Posterior vena cava (tissue), 2 donors: ENCODE measurements around the gene P2RX7. TPM values are rescaled to one million over a fixed set of nuclear protein-coding genes. Genes with fewer than 3 reads are reported as not detected.
"Not testable (repeated sequence)": the region's sequence is repeated elsewhere in the genome, so short reads cannot be mapped to it uniquely, and the experiment has no call there.

Experiments used
- DNase-seq: peaks from one replicate; pipeline ENCODE4 v3.0.0-alpha.2; 2020; ENCODE audit warnings: low spot score
- intact Hi-C, 2 donors: fragments of 100-400 bp; cut with DNase I; formaldehyde crosslinking; loops; one replicate each; pipeline versions ENCODE4 v1.14.1 to v1.14.2; 2022 to 2023
- total RNA-seq, 2 donors: library from RNA; stranded (reverse); fragmentation: NEBNext Ultra II Directional; extraction: Animal tissue kit (Norgen Biotek cat#: 25700); gene quantifications; one replicate each; pipeline ENCODE4 v1.2.1, GENCODE V29; 2021
- donor health status: DM: yes; HTN: yes; CAD: no.
- donor health status: DM: yes; HTN: yes; CAD: no.

The P2RX7 gene
- total RNA-seq, 2 donors from 2014 or later, result 4.5 to 5.0 TPM

DNA sequence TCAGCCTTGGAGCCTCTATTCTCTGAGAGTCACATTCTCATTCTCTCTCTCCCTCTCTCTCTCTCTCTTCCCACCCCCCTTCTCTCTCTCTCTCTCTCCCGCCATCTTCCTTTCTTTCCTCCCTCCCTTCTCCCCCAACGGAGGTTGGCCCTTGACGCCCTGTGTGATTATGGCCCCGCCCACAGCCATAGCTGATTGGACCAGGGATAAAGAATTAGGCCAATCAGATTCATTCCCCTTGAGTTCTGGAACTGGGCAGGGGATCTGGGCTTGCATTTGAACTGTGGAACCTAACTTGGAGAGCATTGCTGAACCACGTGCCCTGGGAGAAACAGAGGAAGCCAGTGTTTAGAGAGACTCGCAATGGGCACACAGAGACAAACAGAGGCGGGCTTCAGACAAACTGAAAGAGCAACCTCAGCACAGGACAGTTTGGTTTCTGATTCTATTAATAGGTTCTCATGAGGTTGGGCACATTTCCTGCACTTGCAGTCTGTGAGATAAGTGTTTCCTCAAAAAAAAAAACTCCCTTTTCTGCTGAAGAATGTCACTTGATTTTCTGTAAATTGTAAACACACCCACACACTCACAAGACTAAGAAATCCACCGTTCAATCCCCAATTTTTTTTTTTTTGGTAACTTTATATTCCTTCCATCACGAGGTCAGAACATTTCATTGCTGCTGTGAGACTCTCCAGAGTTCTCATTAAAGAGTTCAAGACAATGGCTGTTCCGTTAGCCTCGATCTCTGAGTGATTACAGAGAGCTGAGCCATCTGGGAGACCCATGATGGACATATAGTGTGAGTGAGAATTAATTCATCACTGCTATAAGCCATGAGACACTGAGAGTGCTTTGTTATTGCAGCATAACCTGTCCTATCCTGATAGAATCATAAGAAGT, 3.5 kb upstream of the P2RX7 start:
- intact Hi-C loops, result no loop called here

DNA sequence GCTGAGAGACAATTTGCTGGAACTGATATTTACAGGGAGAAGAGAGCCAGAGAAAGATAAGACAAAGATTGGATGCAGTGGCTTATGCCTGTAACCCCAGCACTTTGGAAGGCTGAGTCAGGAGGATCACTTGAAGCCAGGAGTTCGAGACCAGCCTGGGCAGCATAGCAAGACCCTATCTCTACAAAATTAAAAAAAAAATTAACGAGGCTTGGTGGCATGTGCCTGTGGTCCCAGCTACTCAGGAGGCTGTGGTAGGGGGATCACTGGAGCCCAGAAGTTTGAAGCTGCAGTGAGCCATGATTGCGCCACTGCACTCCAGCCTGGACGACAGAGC, 2.9 kb upstream of the P2RX7 start:
- intact Hi-C loops, result no loop called here
- DNase-seq, result no peak

More for the DNA sequence above, 3.5 kb upstream of the P2RX7 start:
- DNase-seq, result peak; percentile 94

DNA sequence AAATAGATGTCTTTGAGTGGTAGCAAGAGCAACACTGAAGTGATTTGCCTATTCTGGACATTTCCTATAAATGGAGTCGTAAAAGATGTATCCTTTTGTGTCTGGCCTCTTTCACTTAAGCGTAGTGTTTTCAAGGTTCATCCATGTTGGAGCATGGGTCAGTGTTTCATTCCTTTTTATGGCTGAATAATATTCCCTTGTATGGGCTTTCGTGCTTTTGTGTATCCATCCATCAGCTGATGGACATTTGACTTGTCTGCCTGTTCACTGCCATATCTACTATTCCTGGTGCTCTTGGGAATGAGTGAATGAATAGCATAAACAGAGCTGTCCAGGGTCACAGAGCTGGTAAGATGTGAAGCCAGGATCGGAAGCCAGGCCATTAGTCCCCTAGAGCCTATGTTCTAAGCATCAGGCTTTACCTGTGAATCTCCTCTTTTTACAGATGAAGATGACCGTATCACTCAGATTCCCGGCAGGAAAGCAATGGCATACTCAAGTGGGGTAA, 1.8 kb upstream of the P2RX7 start:
- intact Hi-C loops, result no loop called here
- no peak for DNase-seq

DNA sequence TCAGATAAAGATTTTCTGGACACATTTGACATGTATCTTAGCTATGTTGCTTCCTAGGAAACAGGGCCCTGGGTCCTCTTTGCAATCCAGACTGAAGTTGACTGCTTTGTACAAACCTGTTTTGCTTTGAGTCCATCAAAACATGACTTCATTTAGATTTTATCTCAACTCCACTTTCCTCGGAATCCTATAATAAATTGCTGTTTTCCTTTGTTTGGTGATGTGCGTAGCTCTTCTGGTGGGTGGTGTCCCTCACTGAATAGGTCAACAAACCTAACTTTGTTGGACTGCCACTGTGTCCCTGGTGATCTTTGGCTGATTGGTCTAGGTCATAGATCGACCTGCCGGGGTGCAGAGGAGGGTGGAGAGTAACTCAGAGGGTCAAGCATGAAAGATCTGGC, 735 bp upstream of the P2RX7 start:
- intact Hi-C loops, result no loop called here
- DNase-seq, result no peak

DNA sequence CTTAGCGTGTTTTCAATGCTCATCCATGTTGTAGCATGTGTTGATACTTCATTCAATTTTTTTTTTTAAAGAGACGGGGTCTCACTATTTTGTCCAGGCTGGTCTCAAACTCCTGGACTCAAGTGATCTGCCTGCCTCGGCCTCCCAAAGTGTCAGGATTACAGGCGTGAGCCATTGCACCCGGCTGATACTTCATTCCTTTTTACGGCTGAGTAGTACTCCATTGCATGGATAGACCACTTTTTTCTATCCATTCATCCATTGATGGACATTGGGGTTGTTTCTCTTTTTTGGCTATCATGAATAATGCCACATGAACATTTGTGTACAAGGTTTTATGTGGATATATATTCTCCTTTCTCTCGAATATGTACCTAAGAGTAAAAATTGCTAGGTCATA, 1.2 kb downstream of the P2RX7 start:
- no peak for DNase-seq
- intact Hi-C loops, result no loop called here

DNA sequence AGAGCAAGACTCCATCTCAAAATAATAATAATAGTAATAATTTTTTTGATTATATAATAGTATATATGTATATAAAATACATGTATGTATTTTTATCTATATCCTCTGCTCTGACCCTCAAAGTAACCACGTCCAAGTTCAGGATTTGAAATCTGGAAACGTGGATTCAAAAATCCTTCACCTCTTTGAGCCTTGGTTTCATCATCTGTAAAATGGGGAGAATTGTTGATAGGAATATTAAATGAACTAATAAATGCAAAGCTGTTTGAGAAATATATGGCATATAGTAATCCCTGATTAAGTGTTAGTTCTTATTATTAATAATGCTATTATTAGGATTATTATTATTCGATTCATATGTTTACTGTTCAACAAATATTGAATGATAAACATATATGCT, 2.6 kb downstream of the P2RX7 start:
- intact Hi-C loops, result no loop called here
- no peak for DNase-seq

DNA sequence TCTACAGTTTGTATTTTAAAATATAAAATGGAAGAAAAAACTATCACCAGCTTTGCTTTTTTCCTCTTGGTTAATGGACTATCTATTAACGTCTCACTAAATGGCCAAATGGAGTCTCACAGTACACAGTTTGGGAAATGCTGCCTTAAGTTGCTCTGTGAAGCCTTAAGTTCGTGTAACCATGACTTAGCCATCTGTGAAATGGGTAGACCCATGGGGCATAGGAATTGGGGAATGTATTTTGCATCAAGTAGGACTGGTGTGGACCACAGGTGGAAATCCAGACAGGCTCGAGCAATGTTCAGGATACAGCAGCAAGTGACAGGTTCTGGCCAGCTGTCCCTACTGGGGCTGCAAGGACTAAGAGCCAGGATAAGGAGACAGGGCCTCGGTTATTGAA, 4.8 kb downstream of the P2RX7 start:
- intact Hi-C loops, result no loop called here

DNA sequence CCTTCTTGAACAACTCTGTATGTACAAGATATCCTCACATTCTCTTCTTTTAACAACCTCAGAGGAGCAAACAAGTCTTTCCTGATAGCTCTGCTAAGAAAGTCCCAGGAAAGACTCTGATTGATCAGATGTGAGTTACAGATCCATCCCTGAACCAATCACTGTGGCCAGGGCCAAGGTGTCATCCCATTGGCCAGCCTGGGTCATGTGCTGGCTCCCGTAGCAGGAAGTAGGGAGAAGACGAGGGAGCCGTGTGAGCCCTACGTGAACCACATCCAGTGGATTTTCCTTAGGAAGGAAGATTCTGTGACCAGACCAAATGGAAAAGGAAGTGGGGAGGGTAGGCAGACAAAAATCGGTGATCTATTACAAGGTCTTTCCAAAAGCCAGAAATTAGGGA, 5.6 kb downstream of the P2RX7 start:
- no peak for DNase-seq
- intact Hi-C loops, result loop anchor here in 1 of 2 donors (1.0 kb wide), 1 partner anchor 25 kb away; no protein-coding TSS in a partner anchor

More for the DNA sequence above, 4.8 kb downstream of the P2RX7 start:
- DNase-seq, result no peak

DNA sequence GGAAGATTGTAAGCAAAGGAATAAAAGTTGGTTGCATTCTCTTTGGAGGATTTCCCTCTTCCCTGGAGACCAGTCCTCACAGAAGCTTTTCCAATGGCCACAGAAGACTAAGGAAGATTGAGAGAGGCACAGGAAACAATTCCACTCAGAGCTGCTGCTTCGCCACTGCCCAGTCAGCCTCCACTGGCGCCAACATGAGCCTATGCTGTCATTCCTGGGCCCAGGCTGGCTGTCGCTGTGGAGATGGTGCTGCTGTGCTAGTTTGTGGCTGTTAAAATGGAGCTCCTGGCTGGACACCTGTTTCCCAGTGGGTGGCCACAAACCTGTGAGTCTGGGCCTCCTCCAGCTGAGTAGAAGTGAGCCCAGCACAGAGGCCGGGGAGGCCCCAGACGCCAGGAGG, 6.6 kb downstream of the P2RX7 start:
- no peak for DNase-seq
- intact Hi-C loops, result no loop called here

DNA sequence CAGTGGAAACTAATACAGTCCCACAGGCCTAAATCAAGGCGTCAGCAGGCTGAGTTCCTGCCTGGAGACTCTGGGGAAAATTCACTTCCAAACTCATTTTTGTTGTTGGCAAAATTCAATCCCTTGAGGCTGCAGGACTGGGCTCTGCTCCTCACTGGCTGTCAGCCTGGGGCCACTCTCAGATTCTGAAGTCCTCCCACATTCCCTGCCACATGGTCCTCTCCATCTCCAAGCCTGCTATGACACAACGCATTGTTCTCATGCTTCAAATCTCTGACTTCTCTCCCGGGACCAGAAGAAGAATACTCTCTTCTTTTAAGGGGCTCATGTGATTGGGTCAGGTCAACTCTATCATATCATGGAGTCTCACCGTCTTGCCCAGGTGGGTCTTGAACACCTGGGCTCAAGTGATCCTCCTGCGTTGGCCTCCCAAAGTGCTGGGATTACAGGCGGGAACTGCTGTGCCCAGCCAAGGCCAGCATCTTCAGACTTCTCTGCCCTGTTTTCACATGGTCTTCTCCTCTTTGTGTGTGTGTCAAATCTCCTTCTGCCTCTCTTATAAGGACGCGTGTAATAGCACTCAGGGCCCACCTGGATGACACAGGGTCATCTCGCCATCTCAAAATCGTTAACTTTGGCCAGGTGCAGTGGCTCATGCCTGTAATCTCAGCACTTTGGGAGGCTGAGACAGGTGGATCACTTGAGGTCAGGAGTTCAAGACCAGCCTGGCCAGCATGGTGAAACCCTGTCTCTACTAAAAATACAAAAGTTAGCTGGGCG, 9.7 kb downstream of the P2RX7 start:
- intact Hi-C loops, result no loop called here
- no peak for DNase-seq

DNA sequence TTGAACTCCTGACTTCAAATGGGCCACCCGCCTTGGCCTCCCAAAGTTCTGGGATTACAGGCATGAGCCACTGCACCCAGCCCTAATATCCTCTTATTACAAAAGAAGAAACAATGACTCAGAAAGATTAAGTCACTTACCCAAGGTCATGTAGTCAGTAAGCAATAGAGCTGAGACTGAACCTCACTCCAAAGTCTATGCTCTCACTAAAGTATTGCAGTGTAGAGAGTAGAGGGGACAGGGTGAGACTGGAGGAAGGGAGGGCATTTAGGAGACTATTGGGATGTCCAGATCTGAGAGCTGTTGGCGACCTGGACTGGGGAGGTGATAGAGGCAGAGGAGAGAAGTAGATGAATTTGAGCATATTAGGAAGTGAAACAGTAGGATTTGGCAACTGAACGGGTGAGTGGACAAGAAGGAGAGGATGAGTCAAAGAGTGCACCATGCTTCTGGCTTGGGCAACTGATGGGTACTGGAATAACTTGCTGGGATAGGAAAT, 11.8 kb downstream of the P2RX7 start:
- DNase-seq, result no peak
- intact Hi-C loops, result no loop called here

DNA sequence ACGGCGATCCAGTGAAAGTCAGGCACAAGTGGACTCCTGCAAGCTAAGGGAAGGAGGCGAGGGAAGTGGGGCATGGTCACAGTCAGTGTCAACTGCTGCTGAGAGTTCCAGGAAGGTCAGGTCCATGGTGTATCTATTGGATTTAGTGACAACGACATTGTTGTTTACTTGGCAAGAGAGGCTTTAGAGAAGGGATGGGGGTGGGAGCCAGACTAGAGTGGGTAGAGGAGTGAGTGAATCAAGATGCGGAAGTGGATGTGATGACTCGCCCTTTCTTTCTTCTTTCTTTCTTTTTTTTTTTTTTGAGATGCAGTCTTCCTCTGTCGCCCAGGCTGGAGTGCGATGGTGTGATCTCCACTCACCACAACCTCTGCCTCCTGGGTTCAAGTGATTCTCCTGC, 12.5 kb downstream of the P2RX7 start:
- no peak for DNase-seq
- intact Hi-C loops, result no loop called here

DNA sequence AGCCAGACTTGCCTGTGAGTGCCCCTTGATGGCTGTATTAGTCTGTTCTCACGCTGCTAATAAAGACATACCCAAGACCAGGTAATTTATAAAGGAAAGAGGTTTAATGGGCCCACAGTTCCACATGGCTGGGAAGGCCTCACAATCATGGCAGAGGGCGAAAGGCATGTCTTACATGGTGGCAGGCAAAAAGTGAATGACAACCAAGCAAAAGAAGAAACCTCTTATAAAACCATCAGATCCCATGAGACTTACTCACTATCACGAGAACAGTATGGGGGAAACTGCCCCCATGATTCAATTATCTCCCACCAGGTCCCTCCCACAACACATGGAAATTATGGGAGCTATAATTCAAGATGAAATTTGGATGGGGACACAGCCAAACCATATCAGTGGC, 16.6 kb downstream of the P2RX7 start:
- intact Hi-C loops, DNase-seq: not testable (repeated sequence)

DNA sequence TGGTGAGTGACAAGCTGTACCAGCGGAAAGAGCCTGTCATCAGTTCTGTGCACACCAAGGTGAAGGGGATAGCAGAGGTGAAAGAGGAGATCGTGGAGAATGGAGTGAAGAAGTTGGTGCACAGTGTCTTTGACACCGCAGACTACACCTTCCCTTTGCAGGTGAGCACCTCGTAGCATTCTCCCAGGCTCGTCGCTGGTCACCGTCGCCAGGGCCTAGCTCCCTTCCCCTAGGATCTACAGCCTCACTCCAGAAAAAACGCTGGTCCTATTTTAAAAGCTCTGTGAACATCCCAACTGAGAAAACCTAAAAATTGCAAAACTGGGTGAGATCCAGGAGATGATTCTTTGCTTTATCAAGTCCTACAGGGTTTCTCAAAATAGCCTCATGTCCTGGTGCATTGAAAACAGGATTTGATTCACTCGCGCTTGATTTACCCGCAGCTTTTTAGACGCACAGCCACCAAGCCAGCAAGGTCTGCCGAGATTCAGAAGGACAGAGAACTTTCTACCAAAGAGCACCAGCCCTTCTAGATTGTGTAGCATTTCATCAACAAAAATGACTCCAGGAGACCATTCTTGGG, 22.2 kb downstream of the P2RX7 start:
- no peak for DNase-seq

DNA sequence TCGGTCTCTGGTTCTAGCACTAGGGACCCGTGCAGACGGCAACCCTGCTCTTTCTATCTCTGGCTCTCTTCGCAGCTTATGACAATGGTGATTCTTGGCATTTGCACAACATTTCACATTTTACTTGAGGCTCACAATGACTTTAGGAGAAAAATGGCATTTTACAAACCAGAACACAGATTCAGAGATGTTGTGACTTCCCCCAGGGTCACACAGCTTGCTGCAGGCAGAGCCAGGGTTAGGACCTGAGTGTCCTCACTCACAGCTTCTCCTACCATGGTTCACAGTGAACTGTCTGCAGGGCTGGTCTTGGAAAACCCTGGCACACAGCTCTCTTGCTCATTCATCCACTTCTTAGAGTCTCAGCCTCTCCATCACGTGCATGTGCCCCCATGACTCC, 23.7 kb downstream of the P2RX7 start:
- no peak for DNase-seq
- intact Hi-C loops, result no loop called here

More for the DNA sequence above, 22.2 kb downstream of the P2RX7 start:
- intact Hi-C loops, result no loop called here

DNA sequence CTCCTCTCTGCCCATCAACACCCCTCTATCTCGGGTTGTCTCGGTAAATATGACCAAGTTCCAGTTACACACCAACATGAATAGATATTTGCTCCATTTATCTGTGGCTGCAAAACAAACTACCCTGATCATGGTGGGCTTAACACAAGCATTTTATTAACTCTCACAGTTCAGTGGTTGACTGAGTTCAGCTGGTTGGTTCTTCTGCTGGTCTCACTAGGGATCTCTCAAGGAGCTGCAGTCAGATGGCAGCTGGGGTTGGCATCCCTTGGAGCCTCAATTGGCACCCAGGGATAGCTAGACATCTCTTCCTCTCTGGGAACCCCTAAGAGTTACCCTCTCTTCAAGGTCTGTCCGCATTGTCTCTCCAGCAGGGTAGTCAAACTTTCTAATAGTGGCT, 25.4 kb downstream of the P2RX7 start:
- no peak for DNase-seq
- intact Hi-C loops, result no loop called here

DNA sequence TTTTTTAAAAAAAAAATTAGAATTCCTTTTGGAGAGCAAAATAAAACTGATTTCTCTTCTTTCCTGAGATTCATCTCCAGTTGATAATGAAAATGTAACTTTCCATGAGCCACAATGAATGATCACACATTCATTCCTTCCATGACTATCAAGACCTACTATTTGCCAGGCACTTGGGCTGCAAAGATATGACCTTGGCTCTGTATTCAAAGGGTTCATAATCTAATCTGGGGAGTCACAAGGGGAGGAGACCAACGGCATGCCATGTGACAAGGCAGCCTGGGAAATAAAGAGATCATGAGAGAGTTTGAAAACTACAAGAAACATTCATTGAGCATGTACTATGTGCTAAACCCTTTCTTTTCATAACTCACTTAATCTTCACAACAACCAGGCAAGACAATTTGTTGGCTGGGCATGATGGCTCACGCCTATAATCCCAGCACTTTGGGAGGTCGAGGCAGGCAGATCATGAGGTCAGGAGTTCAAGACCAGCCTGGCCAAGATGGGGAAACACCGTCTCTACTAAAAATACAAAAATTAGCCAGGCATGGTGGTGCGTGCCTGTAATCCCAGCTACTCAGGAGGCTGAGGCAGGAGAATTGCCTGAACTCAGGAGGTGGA, 26.2 kb downstream of the P2RX7 start:
- intact Hi-C loops, result not testable (repeated sequence)

DNA sequence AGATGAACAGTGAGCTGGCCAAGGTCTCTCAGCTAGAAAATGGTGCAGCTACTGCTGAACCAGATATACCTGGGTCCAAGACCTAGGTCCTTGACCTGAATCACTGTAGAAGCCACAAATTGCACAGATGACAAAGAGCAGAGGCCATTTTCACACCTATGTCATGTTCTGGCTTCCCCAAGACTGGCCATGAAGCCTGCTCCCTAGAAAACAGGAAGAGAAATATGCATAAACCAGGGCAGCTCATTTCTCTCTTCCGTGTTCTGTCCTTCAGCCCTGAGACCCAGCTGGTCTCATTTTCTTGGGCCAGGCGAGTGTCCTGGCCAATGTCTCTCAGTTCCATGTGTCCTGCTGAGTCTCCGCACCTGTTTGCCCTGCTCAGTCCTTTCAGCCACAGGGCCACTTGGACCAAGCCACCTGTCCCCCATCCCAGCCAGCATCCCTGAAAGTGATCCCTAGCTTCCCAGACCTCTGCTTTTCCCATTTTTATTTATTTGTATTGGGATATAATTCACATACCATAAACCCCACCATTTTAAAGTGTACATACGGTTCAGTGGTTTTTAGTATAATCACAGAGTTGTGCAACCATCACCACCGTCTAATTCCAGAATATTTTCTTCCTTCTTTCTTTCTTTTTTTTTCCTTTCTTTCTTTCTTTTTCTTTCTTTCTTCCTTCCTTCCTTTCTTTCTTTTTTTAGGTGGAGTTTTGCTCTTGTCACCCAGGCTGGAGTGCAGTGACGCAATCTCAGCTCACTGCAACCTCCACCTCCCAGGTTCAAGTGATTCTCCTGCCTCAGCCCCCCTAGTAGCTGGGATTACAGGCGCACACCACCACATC, 27.0 kb downstream of the P2RX7 start:
- intact Hi-C loops, result no loop called here
- DNase-seq, result no peak

More for the DNA sequence above, 26.2 kb downstream of the P2RX7 start:
- DNase-seq, result not testable (repeated sequence)

DNA sequence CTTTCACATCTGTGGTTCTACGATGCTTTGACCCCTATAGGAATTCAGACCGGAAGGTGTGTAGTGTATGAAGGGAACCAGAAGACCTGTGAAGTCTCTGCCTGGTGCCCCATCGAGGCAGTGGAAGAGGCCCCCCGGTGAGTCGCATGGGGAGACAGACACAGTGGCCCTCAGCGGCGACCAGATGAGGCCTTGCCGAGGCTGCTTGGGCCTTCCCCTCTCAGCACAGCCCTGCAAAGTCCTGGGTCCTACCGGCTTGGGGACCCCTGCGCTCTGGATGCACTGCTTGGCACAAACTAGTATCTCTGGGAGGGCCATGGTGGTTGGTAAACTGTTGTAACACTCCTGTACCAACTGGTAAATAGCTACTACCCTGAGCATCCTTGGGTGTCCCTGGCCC, 29.7 kb downstream of the P2RX7 start:
- intact Hi-C loops, result no loop called here

More for the DNA sequence above, 29.7 kb downstream of the P2RX7 start:
- no peak for DNase-seq
